ENCODE results near the gene KIF19.
A peak's percentile ranks its signal among the peaks of the same experiment; 100 is the strongest.

The KIF19 gene

GRCh38 chr17:74340470-74341023 lies 14.5 kb downstream of the KIF19 start:
- DNase-seq (ENCODE audit: low spot score), result no peak

GRCh38 chr17:74342224-74342623 lies 16.2 kb downstream of the KIF19 start:
- no peak for DNase-seq (ENCODE audit: low spot score)

DNA sequence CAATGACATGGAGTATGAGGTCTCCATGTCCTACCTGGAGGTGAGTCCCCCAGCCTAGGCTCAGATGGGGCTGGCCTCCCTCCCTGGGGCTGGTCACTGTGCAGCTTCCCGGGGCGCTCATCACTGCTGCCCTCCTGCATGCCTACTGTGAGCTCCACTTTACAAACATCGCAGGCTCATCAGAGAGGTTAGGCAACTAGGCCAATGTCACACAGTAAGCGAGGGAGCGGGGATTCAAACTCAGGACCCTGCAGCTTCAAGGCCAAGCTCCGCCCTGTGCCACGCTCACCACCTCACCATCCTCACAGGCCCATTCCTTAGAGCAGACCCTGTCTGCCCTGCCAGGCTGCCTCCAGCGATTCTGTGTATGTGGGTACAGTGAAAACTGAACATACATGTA lies 17.1 kb downstream of the KIF19 start:
- DNase-seq (ENCODE audit: low spot score), result no peak

DNA sequence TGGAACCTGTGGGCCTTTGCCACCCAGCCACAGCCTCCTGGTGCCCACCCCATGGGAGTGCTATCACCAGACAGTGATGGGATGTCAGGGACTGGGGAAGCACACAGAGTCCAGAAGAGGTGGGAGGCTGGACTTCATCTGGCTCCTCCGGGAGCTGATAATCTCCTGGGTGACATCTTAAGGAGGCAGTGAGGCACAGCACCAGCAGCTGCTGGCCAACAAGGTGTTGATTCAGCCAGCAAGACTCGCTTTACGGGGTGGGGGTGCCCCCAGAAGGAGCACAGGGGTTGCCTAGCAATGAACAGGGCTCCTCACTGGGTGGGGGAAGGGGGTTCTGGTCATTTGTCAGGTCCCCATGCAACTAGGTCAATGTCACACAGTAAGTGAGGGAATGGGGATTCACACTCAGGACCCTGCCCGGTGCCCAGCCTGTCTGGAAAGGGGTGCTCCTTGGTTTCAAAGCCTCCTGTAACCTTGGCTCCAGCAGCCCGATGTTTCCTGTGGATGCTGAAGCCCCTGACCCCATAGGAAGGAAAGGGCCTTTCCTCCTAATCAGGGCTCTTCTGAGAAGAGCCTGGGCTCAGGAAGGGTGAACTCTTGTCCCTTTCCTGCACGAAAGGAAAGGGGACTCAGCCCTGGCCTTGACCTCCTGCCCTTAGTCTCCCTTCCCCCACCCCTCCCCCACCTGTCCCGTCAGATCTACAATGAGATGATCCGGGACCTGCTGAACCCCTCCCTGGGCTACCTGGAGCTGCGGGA lies 17.7 kb downstream of the KIF19 start:
- DNase-seq (ENCODE audit: low spot score), result no peak

GRCh38 chr17:74344658-74345057 lies 18.6 kb downstream of the KIF19 start:
- no peak for DNase-seq (ENCODE audit: low spot score)

GRCh38 chr17:74345433-74346241 lies 19.6 kb downstream of the KIF19 start:
- DNase-seq (ENCODE audit: low spot score), result no peak

DNA sequence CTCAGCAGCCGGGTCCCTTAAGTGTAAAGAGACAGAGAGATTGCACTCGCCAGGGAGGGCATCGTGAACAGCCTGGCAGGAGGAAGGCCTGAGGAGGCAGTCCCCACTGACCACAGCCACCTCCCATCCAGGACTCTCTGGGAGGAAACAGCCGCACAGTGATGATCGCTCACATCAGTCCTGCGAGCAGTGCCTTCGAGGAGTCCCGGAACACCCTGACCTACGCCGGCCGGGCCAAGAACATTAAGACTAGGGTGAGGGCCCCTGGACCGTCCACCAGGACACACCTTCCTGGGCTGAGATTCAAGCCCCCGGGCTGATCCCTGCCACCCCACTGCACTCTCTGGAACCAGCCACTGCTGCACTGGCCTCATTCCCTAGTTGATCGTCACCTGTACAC lies 21.6 kb downstream of the KIF19 start:
- DNase-seq (ENCODE audit: low spot score), result no peak

DNA sequence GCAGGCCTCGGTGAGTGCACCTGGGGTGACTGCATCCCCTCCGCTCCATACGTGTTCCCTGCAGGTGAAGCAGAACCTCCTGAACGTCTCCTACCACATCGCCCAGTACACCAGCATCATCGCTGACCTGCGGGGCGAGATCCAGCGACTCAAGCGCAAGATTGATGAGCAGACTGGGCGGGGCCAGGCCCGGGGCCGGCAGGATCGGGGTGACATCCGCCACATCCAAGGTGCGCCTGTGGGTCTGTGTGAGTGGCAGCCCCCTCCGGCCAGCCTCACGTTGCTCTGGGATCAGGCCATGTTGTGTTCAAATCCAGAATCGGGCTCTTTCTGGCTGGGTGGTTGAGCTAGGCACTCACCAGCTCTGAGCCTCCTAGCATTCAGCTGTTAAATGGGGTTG lies 23.1 kb downstream of the KIF19 start:
- no peak for DNase-seq (ENCODE audit: low spot score)

GRCh38 chr17:74350486-74350885 lies 24.5 kb downstream of the KIF19 start:
- no peak for DNase-seq (ENCODE audit: low spot score)

- no peak for DNase-seq (ENCODE audit: low spot score)
Observed at GRCh38 chr17:74351552-74352210, 25.7 kb downstream of the KIF19 start.

- no peak for DNase-seq (ENCODE audit: low spot score)
Observed at GRCh38 chr17:74353446-74354060, 27.5 kb downstream of the KIF19 start.

GRCh38 chr17:74354123-74354522 lies 28.1 kb downstream of the KIF19 start:
- peak; percentile 42 for DNase-seq (ENCODE audit: low spot score)

DNA sequence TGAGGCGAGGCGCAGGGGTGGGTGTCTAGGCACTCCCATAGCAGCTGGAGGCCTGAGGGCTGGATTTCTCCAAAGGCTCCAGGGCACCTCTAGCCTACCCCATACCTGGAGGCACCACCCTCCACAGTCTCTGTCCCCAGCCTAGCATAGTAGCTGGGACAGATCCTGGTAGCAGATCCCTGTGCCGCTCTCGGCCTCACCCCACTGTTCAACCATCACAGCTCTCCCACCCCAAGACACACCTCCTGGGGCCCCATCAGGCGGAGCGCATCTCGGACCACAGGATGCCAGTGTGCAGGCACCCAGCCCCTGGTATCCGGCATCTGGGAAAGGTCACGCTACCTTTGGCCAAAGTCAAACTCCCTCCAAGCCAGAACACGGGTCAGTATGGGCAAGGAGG lies 28.5 kb downstream of the KIF19 start:
- no peak for DNase-seq (ENCODE audit: low spot score)

- no peak for DNase-seq (ENCODE audit: low spot score)
Observed at GRCh38 chr17:74355065-74355464, 29.0 kb downstream of the KIF19 start.

- DNase-seq (ENCODE audit: low spot score), result no peak
Observed at GRCh38 chr17:74356646-74357465, 30.8 kb downstream of the KIF19 start.

DNA sequence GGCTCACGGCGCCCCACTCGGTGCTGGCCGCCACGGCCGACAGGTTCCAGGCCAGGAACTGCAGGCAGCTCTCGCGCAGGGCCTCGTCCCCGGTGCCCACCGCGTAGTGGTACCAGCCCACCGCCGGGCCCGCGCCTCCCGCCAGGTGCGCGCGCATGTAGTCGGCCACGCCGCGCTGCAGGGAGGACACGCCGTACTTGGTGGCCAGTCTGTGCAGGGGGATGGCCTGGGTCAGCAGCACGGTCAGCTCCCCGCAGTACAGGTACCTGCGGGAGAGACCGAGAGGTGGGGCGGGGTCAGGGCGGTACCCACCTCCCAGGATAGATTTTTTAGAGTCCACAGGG lies 31.4 kb downstream of the KIF19 start:
- no peak for DNase-seq (ENCODE audit: low spot score)

DNA sequence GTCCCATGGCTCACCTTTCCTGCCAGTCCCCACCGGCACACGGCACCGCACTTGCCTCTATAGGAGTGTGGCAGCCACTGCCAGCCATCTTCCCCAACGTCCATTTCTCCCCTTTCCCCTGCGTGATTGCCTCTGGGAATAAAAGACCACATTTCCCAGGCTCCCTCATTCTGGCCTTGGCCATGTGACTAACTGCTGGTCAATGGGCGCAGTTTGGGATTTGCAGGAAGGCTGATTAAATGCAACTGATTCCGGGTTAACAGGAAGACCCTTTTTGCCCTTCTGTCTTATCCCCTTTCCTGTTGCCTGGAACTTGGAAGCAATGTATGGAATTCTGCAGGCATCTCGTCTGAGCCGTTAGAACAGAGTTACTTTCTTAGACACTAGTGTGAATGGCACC lies 32.7 kb downstream of the KIF19 start:
- DNase-seq (ENCODE audit: low spot score), result no peak

GRCh38 chr17:74359916-74360315 lies 33.9 kb downstream of the KIF19 start:
- DNase-seq (ENCODE audit: low spot score), result no peak

- no peak for DNase-seq (ENCODE audit: low spot score)
Observed at GRCh38 chr17:74360899-74361229, 34.8 kb downstream of the KIF19 start.

DNA sequence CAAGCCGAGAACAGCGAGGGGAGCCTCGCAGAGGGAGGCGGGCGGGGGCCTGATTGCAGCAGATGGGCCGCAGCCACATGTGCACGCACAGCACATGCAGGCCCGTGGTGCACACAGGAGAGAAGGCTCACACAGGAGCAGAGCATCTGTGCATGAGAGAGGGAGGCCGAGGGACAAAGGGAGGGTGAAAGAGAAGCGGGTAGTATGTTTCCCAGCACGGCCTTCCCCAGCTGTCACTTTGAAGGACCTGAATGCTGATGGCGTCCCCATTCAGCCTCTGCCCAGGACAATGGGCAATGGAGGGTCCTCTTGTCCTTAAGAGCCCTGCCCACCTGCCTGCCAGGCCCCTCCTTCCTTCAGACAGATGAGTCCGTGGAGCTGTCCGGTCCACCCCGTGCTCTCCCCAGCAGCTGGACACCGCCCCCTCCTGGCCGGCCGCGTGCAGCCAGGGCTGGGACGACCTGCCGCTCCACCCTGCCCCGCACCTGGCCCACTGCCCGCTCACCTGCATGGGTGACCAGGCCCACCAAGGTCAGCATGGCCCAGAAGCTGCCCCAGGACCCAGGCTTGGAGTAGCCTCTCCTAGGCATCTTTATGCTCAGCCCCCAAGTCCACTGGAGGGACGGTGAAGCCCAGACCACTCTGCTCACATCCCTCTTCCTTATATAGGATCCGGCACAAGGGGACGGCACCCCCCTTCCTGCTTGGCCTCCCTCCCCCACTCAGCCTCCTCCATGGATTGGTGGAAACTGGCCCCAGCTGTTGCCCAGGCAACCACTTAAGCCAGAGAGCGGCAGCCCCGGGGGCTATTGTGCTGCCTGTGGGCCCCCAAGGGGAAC lies 35.4 kb downstream of the KIF19 start, which contains the start of gene BTBD17:
TSS of gene BTBD17 (minus strand) at position 639 of the 839 bp plus-strand sequence. CDS start at position 590, 49 bp downstream.
- peak; percentile 51 for DNase-seq (ENCODE audit: low spot score)

GRCh38 chr17:74362069-74362405 lies 36.0 kb downstream of the KIF19 start:
- no peak for DNase-seq (ENCODE audit: low spot score)

All from hematopoietic multipotent progenitor cell treated with erythropoietin and hydrocortisone succinate and interleukin-3 and kit ligand, for 17 days (in vitro differentiated cells).